Retinal pigment epithelial cell (primary cell): ENCODE data around the gene BEST4.

ENCODE experiments used
- DNase-seq: peaks from one replicate; pipeline ENCODE4 v3.0.0-alpha.2; 2010; ENCODE audit warnings: low read depth
- H3K4me3 ChIP-seq: 2 replicates; pipeline ENCODE4 v1.5.1; 2011; ENCODE audit warnings: mild to moderate bottlenecking, low read length, control low read depth, moderate library complexity
- CTCF ChIP-seq: conservative IDR thresholded peaks from 2 replicates; pipeline ENCODE4 v1.5.1; 2011; ENCODE audit warnings: low read depth, low read length, control low read depth, inconsistent platforms

The BEST4 gene

GRCh38 chr1:44808938-44809917 lies 21.3 kb upstream of the BEST4 start:
- TF ChIP-seq CTCF: peak; percentile 26
- DNase-seq: no peak
- H3K4me3 ChIP-seq: peak overlapping the region; percentile 59

- no peak for TF ChIP-seq CTCF
- peak within 1 kb of the TSS; percentile 59 for H3K4me3 ChIP-seq
- DNase-seq: peak; percentile 78
These were observed 20.3 kb upstream of the BEST4 start, which contains the start of gene BTBD19 for GRCh38 chr1:44808063-44808937. BTBD19 (plus strand) TSS chr1:44808523; CDS start chr1:44808821, 298 bp downstream.

- H3K4me3 ChIP-seq: peak overlapping the region; percentile 14
- TF ChIP-seq CTCF: no peak
- peak; percentile 100 for DNase-seq
These were observed 19.5 kb upstream of the BEST4 start for GRCh38 chr1:44807364-44808062.

GRCh38 chr1:44806704-44807363 lies 18.9 kb upstream of the BEST4 start, which contains the start of gene DYNLT4:
DYNLT4 (minus strand) TSS chr1:44807351; CDS start chr1:44806668, 683 bp downstream.
- H3K4me3 ChIP-seq: peak within 1 kb of the TSS; percentile 14
- DNase-seq: no peak
- no peak for TF ChIP-seq CTCF

- H3K4me3 ChIP-seq: no peak overlapping the region
- TF ChIP-seq CTCF: no peak
These were observed 18.2 kb upstream of the BEST4 start for GRCh38 chr1:44806025-44806703.

More at GRCh38 chr1:44806025-44806703, 18.2 kb upstream of the BEST4 start:
- no peak for DNase-seq
